SK-N-DZ (cell line): ENCODE data around the gene LRRC53.

Source experiments
- DNase-seq: peaks from one replicate; pipeline ENCODE4 v3.0.0-alpha.2; 2015; ENCODE audit warnings: low spot score

The LRRC53 gene

GRCh38 chr1:74432325-74432724 lies 80.1 kb downstream of the LRRC53 start:
- DNase-seq = no peak

- DNase-seq = no peak
Observed at GRCh38 chr1:74431531-74431930, 80.9 kb downstream of the LRRC53 start.

- DNase-seq = no peak
Observed at GRCh38 chr1:74430342-74430934, 82.0 kb downstream of the LRRC53 start.

- DNase-seq = peak; percentile 33
Observed at GRCh38 chr1:74429580-74429979, 82.8 kb downstream of the LRRC53 start.

GRCh38 chr1:74427681-74428080 lies 84.7 kb downstream of the LRRC53 start:
- DNase-seq = no peak

GRCh38 chr1:74426208-74426937 lies 86.0 kb downstream of the LRRC53 start:
- peak; percentile 34 for DNase-seq

GRCh38 chr1:74425676-74426075 lies 86.7 kb downstream of the LRRC53 start:
- DNase-seq = no peak

GRCh38 chr1:74423471-74423870 lies 88.9 kb downstream of the LRRC53 start:
- DNase-seq = no peak

- no peak for DNase-seq
Observed at GRCh38 chr1:74422421-74423292, 89.8 kb downstream of the LRRC53 start.

GRCh38 chr1:74420467-74420866 lies 91.9 kb downstream of the LRRC53 start:
- DNase-seq = no peak
